GM23248 (cell line): Measurements from ENCODE around the gene VPS41.

Experiments
- EZH2 ChIP-seq: fragments of 200-600 bp; sonication (generic); IDR thresholded peaks from 2 replicates; pipeline ENCODE4 v1.6.1; 2018; ENCODE audit warnings: antibody characterized with exemption, mild to moderate bottlenecking; ENCODE audit not compliant: insufficient read depth, poor library complexity, severe bottlenecking
- EZH2phosphoT487 ChIP-seq: fragments of 200-600 bp; sonication (generic); IDR thresholded peaks from 2 replicates; pipeline ENCODE4 v1.6.1; 2018; ENCODE audit warnings: antibody characterized with exemption, moderate library complexity, mild to moderate bottlenecking, low read depth; ENCODE audit not compliant: insufficient read depth

GRCh38 chr7:38716397-38716796 lies 192.6 kb downstream of the VPS41 start:
- TF ChIP-seq EZH2phosphoT487: no peak
- TF ChIP-seq EZH2: no peak
